GM06990 (cell line): ENCODE data around the gene GOLPH3.

Experiments used
- DNase-seq: peaks from one replicate; pipeline ENCODE4 v3.0.0-alpha.2; 2011; ENCODE audit not compliant: insufficient read length; ENCODE audit errors: extremely low read depth
- H3K27me3 ChIP-seq: replicated peaks from 2 replicates; pipeline ENCODE4 v1.6.0; 2011; ENCODE audit warnings: low read length; ENCODE audit not compliant: control insufficient read depth, insufficient read depth
- H3K36me3 ChIP-seq: 2 replicates; pipeline ENCODE4 v1.5.1; 2011; ENCODE audit warnings: low read length; ENCODE audit not compliant: control insufficient read depth, insufficient read depth
- H3K4me3 ChIP-seq: replicated peaks from 2 replicates; pipeline ENCODE4 v1.5.1; 2011; ENCODE audit warnings: low read depth, mild to moderate bottlenecking, control low read depth, low read length
- TF ChIP-seq, protein P1 (sequence below): IDR thresholded peaks from 2 replicates; pipeline ENCODE4 v1.5.1; 2011; ENCODE audit warnings: low read length, control low read depth, mild to moderate bottlenecking, inconsistent platforms; ENCODE audit not compliant: insufficient read depth, poor library complexity, severe bottlenecking

Gene GOLPH3

DNA sequence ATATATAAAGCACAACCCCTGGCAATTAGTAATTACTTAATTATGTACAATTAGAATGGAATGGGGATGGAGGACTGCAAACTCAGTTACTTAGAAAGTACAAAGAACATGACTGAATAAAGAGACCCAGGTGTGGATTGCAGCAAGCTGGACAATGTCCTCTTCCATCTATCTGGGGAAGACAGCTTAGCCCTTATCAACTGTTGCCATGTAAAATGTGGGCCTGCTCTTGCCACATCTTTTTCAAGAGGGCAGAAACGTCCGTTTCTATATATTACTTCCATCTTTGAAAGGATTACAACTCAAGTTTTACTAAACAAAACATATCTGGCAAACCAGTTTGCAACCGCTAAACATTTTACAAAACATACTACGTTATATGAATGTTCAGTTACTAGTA, 26.2 kb downstream of the GOLPH3 start:
- Histone ChIP-seq H3K27me3 (no peaks in the 10 kb centered on the region), H3K36me3 (no peaks in the 10 kb centered on the region; the same call in 1 of the 2 replicates), H3K4me3 (no peak overlapping the region)
- TF ChIP-seq, protein P1, sequence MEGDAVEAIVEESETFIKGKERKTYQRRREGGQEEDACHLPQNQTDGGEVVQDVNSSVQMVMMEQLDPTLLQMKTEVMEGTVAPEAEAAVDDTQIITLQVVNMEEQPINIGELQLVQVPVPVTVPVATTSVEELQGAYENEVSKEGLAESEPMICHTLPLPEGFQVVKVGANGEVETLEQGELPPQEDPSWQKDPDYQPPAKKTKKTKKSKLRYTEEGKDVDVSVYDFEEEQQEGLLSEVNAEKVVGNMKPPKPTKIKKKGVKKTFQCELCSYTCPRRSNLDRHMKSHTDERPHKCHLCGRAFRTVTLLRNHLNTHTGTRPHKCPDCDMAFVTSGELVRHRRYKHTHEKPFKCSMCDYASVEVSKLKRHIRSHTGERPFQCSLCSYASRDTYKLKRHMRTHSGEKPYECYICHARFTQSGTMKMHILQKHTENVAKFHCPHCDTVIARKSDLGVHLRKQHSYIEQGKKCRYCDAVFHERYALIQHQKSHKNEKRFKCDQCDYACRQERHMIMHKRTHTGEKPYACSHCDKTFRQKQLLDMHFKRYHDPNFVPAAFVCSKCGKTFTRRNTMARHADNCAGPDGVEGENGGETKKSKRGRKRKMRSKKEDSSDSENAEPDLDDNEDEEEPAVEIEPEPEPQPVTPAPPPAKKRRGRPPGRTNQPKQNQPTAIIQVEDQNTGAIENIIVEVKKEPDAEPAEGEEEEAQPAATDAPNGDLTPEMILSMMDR = no peak
- DNase-seq = no peak

DNA sequence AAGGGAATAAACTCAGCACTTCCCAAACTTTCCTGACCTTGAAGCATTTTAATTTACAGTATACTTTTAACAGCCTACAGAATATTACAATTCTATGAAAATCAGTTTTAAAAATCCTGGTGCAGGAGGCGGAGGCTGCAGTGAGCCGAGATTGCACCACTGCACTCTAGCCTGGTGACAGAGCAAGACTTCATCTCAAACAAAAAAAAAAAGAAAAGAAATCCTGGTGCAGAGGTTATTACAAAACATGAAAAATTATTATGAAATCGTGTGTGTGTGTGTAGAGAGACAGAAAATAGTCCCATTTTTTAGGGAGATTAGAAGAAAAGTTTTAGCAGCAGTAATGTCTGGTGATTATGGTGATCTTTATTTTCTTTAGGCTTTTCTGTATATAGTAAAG, 26.9 kb downstream of the GOLPH3 start:
- TF ChIP-seq, protein P1 = no peak
- no peaks in the 10 kb centered on the region for H3K27me3 ChIP-seq
- H3K36me3 ChIP-seq = no peaks in the 10 kb centered on the region; the same call in 1 of the 2 replicates
- DNase-seq = no peak
- H3K4me3 ChIP-seq = no peak overlapping the region

DNA sequence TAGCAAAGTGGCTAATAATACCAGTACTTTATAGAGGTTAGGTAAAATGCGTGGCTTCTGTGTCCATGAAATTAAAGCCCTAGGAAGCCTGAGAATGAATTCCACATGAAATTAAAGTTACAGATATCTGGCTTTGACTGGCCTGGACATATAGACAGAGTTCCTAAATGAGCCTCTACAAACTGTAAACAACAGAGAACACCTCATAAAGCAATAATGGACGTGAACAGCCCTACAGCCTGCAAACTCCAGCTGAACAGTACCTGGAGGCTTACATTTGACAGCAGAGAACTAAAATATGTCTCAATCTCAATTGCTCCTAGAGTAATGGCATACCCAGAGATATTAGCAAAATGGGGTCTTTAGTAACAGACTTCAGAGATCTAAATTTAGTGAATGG, 28.7 kb downstream of the GOLPH3 start:
- Histone ChIP-seq H3K4me3 (no peak overlapping the region), H3K27me3 (no peaks in the 10 kb centered on the region), H3K36me3 (no peaks in the 10 kb centered on the region; the same call in 1 of the 2 replicates)
- DNase-seq = no peak
- TF ChIP-seq, protein P1 = no peak

DNA sequence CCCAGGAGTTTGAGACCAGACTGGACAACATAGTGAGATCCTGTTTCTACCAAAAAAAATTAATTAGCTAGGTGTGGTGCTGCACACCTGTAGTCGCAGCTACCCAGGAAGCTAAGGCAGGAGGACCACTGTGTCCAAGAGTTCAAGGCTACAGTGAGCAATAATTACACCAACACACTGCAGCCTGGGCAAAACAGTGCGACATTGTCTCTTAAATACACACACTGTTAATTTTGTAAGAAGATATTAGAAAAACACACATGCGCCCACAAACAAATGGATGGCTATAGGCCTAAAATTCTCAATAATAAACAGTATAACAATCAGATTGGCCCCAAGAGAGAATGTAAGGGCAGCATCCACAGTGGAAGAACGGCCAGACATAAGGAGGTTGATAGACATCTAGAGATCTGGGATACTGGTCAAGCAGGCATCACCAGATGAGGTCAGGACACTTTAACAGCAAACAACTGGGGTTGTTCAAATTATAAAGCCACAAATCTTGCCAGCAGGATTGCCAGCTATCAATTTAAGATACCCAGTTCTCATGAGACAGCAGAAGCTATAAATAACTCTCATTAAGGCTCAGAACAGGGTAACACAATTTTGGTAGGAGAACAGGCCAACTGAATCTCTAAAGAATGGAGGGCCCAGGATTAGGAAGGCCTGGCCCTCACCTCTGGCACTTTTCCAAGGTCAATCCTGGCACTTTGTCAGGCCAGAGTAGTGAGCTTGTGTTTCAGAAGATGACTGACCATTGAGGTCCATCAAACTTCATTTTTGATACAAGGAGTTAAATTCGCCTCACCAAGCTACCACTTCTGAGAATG, 29.5 kb downstream of the GOLPH3 start:
- no peaks in the 10 kb centered on the region; the same call in 1 of the 2 replicates for H3K36me3 ChIP-seq
- DNase-seq = no peak
- no peak overlapping the region for H3K4me3 ChIP-seq
- H3K27me3 ChIP-seq = no peaks in the 10 kb centered on the region
- TF ChIP-seq, protein P1 = no peak

DNA sequence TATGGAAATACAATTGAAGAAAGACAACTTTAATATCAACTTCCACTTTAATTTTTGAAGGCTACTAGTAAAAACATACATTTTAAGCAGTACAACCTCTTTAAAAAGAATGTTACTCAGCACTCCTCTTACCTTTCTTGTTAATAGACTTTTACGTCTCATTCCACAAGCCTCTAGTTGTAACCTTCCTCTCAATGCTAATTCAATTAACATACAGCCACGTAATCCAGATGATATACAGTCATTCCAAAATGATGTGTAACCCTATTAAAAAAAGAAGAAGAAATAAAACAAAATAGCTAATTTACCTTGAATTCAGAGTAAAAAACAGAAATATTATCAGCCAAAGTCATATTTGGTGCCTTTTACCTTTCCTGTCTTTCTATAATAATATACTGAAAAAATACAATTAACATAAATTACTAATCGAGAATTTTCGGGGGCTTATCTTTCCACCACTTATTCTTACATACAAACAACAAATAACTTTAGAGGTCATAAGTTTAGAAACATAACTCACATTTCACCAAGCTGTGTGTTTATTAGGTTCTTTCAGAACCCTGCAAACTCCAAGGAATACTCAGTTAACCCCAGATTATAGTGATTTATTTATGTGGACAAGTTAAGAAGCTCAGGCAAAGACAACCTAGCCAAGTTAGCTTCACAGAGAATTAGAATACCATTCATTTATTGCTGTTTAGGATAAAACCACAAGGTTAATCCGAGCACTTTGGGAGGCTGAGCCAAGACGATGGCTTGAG, 30.3 kb downstream of the GOLPH3 start:
- Histone ChIP-seq H3K27me3 (no peaks in the 10 kb centered on the region), H3K4me3 (no peak overlapping the region), H3K36me3 (no peaks in the 10 kb centered on the region; the same call in none of the 2 replicates)
- no peak for DNase-seq
- TF ChIP-seq, protein P1 = no peak
